DMS 273 (cell line): ENCODE data around the gene RPL13A.
"Not testable (repeated sequence)": the region's sequence is repeated elsewhere in the genome, so short reads cannot be mapped to it uniquely, and the experiment has no call there.

ENCODE experiments used
- DNase-seq: peaks from one replicate; lab custom pipeline; 2025; ENCODE audit not compliant: unreplicated experiment; lab: John Stamatoyannopoulos, UW

RPL13A gene

GRCh38 chr19:49455773-49456172 is 31.6 kb upstream of the RPL13A start:
- DNase-seq: no peak

GRCh38 chr19:49456326-49456725 is 31.1 kb upstream of the RPL13A start:
- no peak for DNase-seq

- DNase-seq: no peak
These were observed 28.9 kb upstream of the RPL13A start for GRCh38 chr19:49458567-49458903.

- no peak for DNase-seq
These were observed 28.0 kb upstream of the RPL13A start for GRCh38 chr19:49459388-49459787.

GRCh38 chr19:49461130-49461529 is 26.3 kb upstream of the RPL13A start:
- DNase-seq: not testable (repeated sequence)

- no peak for DNase-seq
These were observed 25.8 kb upstream of the RPL13A start for GRCh38 chr19:49461656-49462055.

GRCh38 chr19:49462492-49462891 is 24.9 kb upstream of the RPL13A start:
- DNase-seq: no peak

GRCh38 chr19:49463960-49464740 is 23.3 kb upstream of the RPL13A start:
- no peak for DNase-seq

- DNase-seq: no peak
These were observed 22.0 kb upstream of the RPL13A start for GRCh38 chr19:49465371-49465770.

- no peak for DNase-seq
These were observed 19.2 kb upstream of the RPL13A start for GRCh38 chr19:49468199-49468598.

- DNase-seq: peak; percentile 98
These were observed 18.5 kb upstream of the RPL13A start for GRCh38 chr19:49468746-49469447.

- DNase-seq: peak; percentile 90
These were observed 17.4 kb upstream of the RPL13A start for GRCh38 chr19:49469828-49470614.

- DNase-seq: no peak
These were observed 16.8 kb upstream of the RPL13A start for GRCh38 chr19:49470615-49470978.

- no peak for DNase-seq
These were observed 14.5 kb upstream of the RPL13A start for GRCh38 chr19:49472936-49473335.

GRCh38 chr19:49473501-49473867 is 13.9 kb upstream of the RPL13A start:
- not testable (repeated sequence) for DNase-seq

GRCh38 chr19:49473868-49474541 is 13.4 kb upstream of the RPL13A start, which contains the start of gene FLT3LG:
Gene FLT3LG (plus strand): TSS chr19:49474215. CDS start chr19:49474640, 425 bp downstream.
- DNase-seq: peak; percentile 90

- DNase-seq: no peak
These were observed 12.9 kb upstream of the RPL13A start for GRCh38 chr19:49474542-49474924.

- no peak for DNase-seq
These were observed 12.1 kb upstream of the RPL13A start for GRCh38 chr19:49475191-49475917.

GRCh38 chr19:49475995-49476880 is 11.2 kb upstream of the RPL13A start:
- peak; percentile 75 for DNase-seq
